C4-2B (cell line): ENCODE results near the gene PLEKHM2.

Experiments
- ZFX ChIP-seq: fragments of 450-650 bp; IDR thresholded peaks from 2 replicates; pipeline ENCODE4 v1.6.1; 2017
- TF ChIP-seq, protein P1 (sequence below): fragments of 450-650 bp; conservative IDR thresholded peaks from 2 replicates; pipeline ENCODE4 v1.5.1; 2017; ENCODE audit warnings: mild to moderate bottlenecking

DNA sequence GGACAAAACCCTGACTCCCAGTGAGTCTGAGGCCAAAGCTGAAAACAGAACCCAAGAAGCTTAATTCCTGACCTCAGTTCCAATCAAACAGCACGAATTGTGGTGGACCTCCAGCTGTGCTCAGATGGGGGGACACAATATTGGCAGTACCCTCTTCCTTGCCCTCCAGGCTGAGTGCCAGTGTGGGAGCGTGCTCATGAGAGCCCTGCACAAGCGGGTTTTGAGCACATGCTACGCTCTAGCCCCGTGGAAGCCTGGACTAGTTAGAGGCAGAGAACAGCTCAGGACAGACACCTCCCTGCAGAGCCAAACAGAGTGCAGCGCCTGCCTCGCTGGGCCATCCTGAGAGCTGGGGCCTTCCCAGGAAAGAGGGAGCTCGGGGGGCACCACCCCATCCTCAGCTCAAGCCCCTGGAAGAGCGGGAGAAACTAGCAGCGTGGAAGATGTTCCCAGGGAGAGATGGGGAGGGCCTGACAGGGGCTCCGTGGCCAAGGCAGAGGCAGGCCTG is 49.2 kb downstream of the PLEKHM2 start:
- TF ChIP-seq, protein P1, sequence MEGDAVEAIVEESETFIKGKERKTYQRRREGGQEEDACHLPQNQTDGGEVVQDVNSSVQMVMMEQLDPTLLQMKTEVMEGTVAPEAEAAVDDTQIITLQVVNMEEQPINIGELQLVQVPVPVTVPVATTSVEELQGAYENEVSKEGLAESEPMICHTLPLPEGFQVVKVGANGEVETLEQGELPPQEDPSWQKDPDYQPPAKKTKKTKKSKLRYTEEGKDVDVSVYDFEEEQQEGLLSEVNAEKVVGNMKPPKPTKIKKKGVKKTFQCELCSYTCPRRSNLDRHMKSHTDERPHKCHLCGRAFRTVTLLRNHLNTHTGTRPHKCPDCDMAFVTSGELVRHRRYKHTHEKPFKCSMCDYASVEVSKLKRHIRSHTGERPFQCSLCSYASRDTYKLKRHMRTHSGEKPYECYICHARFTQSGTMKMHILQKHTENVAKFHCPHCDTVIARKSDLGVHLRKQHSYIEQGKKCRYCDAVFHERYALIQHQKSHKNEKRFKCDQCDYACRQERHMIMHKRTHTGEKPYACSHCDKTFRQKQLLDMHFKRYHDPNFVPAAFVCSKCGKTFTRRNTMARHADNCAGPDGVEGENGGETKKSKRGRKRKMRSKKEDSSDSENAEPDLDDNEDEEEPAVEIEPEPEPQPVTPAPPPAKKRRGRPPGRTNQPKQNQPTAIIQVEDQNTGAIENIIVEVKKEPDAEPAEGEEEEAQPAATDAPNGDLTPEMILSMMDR = no peak
- TF ChIP-seq ZFX = no peak
